ENCODE data around the gene OGFOD3. TPM values are rescaled to one million over a fixed set of nuclear protein-coding genes. Genes with fewer than 3 reads are reported as not detected.

OGFOD3 gene

Small RNA genes within 50 kb of the gene (small RNA-seq; reads per million reads assigned to genes)
- not detected for gene RF00019

Measured in skeletal muscle satellite cell (primary cell).